ENCODE measurements around the gene ATP6V1G3. TPM values are rescaled to one million over a fixed set of nuclear protein-coding genes. Genes with fewer than 3 reads are reported as not detected.

Gene ATP6V1G3
- total and polyA plus RNA-seq, 7 donors, result not detected

DNA sequence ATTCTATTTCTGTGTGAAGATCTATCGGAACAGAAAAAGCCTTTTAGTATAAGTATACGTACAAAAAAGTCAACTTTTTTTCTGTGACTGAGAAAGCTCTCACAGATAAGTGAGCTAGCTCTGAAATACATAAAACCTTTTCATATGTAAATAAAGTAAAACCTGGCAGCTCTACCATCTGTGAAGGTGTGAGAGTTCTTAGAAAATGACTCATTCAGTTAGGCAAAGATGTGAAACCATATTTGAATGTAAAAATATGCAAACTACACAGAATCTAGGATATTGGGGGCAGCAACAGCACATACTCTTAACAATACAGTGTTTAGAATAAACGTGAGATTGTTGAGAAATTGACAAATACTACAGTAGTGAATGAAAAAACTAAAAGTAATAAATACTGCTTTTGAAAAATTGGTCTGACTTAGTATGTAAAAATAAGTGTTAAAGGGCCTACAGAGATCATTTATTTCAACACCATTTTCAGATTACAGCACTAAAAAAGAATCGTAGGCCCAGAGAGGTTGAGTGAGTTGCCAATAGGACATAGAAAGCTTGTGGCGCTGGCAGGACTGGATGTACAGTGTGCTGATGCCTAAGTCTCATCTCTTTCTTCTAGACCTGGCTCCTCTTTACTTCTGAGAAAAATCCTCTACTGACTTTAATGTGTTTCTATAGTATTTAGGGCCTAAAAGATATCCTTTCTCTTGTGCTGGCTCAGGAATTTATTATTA is 19.8 kb downstream of the ATP6V1G3 start:
- Histone ChIP-seq H3K27ac (no peak overlapping the region), H3K4me3 (no peak overlapping the region), H3K4me1 (no peaks in the 10 kb centered on the region), H3K9me3 (no peaks in the 10 kb centered on the region), H3K27me3 (no peaks in the 10 kb centered on the region), H3K36me3 (no peaks in the 10 kb centered on the region)
- intact Hi-C loops (cut with DNase I), result no loop called here
- DNase-seq, result no peak
- TF ChIP-seq EP300 (IDR thresholded peaks at IDR 0.05) (no peak), POLR2AphosphoS5 (IDR thresholded peaks at IDR 0.05) (no peak), POLR2A (IDR thresholded peaks at IDR 0.05) (no peak)
- TF ChIP-seq, protein P1, sequence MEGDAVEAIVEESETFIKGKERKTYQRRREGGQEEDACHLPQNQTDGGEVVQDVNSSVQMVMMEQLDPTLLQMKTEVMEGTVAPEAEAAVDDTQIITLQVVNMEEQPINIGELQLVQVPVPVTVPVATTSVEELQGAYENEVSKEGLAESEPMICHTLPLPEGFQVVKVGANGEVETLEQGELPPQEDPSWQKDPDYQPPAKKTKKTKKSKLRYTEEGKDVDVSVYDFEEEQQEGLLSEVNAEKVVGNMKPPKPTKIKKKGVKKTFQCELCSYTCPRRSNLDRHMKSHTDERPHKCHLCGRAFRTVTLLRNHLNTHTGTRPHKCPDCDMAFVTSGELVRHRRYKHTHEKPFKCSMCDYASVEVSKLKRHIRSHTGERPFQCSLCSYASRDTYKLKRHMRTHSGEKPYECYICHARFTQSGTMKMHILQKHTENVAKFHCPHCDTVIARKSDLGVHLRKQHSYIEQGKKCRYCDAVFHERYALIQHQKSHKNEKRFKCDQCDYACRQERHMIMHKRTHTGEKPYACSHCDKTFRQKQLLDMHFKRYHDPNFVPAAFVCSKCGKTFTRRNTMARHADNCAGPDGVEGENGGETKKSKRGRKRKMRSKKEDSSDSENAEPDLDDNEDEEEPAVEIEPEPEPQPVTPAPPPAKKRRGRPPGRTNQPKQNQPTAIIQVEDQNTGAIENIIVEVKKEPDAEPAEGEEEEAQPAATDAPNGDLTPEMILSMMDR (IDR thresholded peaks at IDR 0.05), result no peak
- 57 to 85% methylated on average over 5 of the region's 5 CpGs for WGBS, 2 donors

- 70 to 86% methylated on average over 10 of the region's 10 CpGs for WGBS, 2 donors
- intact Hi-C loops (cut with DNase I), result no loop called here
- no peak overlapping the region for H3K4me3 ChIP-seq
- H3K4me1 ChIP-seq, result no peaks in the 10 kb centered on the region
- no peaks in the 10 kb centered on the region for H3K36me3 ChIP-seq
- H3K27ac ChIP-seq, result no peak overlapping the region
- no peaks in the 10 kb centered on the region for H3K9me3 ChIP-seq
- TF ChIP-seq POLR2A (IDR thresholded peaks at IDR 0.05) (no peak), EP300 (IDR thresholded peaks at IDR 0.05) (no peak), POLR2AphosphoS5 (IDR thresholded peaks at IDR 0.05) (no peak)
- TF ChIP-seq, protein P1 (IDR thresholded peaks at IDR 0.05), result no peak
- no peaks in the 10 kb centered on the region for H3K27me3 ChIP-seq
- DNase-seq, result no peak
These were observed 20.6 kb downstream of the ATP6V1G3 start for GRCh38 chr1:198519639-198520501.

GRCh38 chr1:198517623-198518199 is 22.8 kb downstream of the ATP6V1G3 start:
- Histone ChIP-seq H3K36me3 (no peaks in the 10 kb centered on the region), H3K4me1 (no peaks in the 10 kb centered on the region), H3K27me3 (no peaks in the 10 kb centered on the region), H3K9me3 (no peaks in the 10 kb centered on the region), H3K27ac (no peak overlapping the region), H3K4me3 (no peak overlapping the region)
- no peak for TF ChIP-seq POLR2A (IDR thresholded peaks at IDR 0.05)
- TF ChIP-seq, protein P1 (IDR thresholded peaks at IDR 0.05), result no peak
- TF ChIP-seq EP300 (IDR thresholded peaks at IDR 0.05), result no peak
- intact Hi-C loops (cut with DNase I), result no loop called here
- no peak for DNase-seq

- Histone ChIP-seq H3K27ac (no peak overlapping the region), H3K36me3 (no peaks in the 10 kb centered on the region), H3K9me3 (peaks cover 0 to 4% (median 0%) of the 10 kb centered on the region in 4 donors), H3K4me3 (no peak overlapping the region), H3K27me3 (no peaks in the 10 kb centered on the region), H3K4me1 (no peaks in the 10 kb centered on the region)
- no peak for DNase-seq
- TF ChIP-seq EP300 (IDR thresholded peaks at IDR 0.05), result no peak
- TF ChIP-seq POLR2AphosphoS5 (IDR thresholded peaks at IDR 0.05), result no peak
- no peak for TF ChIP-seq POLR2A (IDR thresholded peaks at IDR 0.05)
- TF ChIP-seq, protein P1 (IDR thresholded peaks at IDR 0.05), result no peak
- intact Hi-C loops (cut with DNase I), result no loop called here
These were observed 40.4 kb downstream of the ATP6V1G3 start for GRCh38 chr1:198500096-198500495.

Measured in sigmoid colon (tissue), 7 donors.